ENCODE data around the gene ZNF615.
"Not testable (repeated sequence)": the region's sequence is repeated elsewhere in the genome, so short reads cannot be mapped to it uniquely, and the experiment has no call there.

The ZNF615 gene

DNA sequence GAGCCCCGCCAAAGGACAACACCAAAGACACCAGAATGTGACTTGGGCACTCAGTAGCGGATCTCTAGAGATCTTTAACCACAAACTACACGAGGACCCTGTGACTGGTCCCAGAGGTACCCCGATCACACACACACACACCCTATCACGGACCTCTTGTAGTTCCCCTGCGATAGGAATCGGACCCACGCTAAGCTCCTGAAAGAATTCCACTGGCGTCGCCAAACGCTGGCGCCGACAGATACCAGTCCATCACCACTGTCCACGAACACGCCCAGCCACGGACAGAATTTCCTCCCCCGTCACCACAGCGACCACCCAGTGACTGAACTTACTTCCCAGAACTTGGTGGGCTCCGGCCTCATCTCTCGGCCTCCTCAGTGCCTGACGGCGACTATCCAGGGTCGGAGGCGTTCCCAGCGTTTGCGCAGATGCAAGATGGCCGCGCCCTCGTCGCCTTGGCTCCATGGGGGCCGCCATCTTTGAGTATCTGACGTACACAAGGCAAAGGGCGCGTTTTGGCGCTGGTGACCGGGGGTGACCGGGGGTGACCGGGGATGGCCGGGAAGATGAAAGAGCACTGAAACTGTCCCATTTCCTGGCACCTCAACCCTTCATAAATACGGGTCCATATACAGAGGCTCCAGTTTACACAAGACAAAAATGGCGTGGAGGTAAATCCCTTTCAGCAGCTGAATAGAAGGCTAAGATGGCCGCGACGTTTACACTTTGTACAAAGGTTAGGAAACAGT, at the start of gene ZNF615:
Gene ZNF615 (minus strand): TSS at position 406 of the 752 bp plus-strand sequence. CDS start 4,500 bp downstream, outside the sequence.
- DNase-seq = peak in 1 of 2 experiments; percentile 4

DNA sequence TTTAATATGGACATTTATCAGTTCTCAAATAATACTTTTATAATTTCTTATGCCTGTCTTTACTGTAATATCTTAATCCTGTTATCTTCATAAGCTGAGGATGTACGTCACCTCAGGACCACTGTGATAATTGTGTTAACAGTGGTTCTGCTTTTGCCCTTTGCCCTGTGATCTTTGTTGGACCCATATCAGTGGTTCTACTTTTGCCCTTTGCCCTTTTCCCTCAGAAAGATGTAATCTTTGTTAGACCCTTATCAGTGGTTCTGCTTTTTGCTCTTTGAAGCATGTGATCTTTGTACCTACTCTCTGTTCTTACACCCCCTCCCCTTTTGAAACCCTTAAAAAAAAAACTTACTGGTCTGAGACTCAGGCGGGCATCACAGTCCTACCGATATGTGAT, 48.5 kb upstream of the ZNF615 start:
- not testable (repeated sequence) for DNase-seq

DNA sequence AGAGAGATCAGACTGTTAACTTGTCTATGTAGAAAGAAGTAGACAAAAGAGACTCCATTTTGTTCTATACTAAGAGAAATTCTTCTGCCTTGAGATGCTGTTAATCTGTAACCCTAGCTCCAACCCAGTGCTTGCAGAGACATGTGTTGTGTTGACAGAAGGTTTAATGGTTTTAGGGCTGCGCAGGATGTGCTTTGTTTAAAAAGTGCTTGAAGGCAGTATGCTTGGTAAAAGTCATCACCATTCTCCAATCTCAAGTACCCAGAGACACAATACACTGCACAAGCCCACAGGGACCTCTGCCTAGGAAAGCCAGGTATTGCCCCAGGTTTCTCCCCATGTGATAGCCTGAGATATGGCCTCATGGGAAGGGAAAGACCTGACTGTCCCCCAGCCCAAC, 43.7 kb upstream of the ZNF615 start:
- not testable (repeated sequence) for DNase-seq

DNA sequence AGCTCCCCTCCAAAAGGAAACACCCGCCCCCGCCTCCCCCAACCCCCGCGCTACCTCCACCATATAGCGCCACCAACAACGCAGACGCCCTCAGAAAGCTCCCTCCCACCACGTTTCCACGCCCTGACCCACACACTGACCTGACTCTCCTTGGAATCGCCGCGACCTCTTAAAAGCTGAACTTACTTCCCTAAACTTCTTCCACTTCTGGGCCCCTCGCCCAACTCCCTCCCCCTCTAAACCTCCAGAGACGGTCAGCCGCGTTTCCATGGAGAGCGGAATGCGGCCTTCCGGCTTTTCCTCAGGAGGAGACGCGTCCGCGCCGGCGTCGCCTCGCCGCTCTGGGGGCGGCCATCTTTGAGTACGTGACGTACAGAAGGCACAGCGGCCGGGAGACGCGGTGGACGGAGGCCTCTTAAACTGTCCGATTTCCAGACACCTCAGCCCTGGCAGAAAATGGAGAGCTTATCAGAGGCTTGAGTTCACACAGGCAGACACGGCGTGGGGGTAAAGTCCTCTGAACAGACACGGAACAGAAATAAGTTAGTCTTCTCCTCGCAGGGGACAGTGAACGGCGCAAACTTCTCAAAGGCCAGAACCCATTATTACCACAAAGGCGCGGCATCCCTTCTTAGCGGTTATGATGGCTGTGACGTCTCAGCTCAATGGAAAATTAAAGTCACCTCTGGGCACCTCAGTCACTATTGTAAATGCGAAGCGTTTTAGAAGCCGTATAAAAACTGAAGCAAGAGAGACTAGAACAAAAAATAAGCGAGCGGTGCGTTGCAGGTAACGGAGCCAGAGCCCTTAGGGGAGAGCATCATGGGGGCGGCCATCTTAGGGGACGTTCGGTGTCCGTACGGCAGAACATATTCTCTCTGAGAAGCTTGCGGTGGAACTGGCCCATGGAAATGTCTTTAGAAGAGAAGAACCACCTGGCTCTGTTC, 40.8 kb upstream of the ZNF615 start, which contains the start of gene ZNF432:
Gene ZNF432 (minus strand): TSS at position 284 of the 947 bp plus-strand sequence. CDS start 1,970 bp downstream, outside the sequence.
- DNase-seq = peak in 1 of 2 experiments; percentile 56

DNA sequence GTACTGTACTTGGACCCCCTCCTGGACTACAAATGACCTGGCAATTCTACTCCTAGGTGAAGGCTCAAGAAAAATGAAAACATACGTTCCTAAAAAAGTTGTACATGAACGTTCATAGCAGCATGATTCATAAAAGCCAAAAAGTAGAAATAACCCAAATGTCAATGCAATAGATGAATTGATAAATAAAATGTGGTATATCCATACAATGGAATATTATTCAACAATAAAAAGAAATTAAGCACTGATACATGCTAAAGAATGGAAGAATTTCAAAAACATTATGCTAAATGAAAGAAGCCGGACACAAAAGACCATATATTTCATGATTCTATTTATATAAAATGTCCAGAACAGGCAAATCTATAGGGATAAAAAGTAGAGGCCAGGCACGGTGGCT, 31.2 kb upstream of the ZNF615 start:
- no peak for DNase-seq

DNA sequence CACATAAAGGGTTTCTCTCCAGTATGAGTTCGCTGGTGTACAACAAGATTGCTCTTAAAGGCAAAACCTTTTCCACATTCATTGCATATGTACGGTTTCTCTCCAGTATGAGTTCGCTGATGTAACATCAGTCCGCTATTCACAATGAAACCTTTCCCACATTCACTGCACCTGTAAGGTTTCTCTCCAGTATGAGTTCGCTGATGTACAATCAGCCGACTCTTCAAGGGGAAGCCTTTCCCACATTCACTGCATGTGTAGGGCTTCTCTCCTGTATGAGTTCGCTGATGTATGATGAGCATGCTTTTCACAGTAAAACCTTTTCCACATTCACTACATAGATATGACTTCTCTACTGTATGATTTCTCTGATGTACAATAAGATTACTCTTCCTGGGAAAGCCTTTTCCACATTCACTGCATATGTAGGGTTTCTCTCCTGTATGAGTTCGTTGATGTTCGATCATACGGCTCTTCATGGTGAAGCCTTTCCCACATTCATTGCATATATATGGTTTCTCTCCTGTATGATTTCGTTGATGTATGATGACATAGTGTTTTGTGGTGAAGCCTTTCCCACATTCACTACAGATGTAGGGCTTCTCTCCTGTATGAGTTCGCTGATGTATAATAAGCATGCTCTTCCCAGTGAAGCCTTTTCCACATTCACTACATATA, 26.2 kb upstream of the ZNF615 start:
- DNase-seq = no peak

DNA sequence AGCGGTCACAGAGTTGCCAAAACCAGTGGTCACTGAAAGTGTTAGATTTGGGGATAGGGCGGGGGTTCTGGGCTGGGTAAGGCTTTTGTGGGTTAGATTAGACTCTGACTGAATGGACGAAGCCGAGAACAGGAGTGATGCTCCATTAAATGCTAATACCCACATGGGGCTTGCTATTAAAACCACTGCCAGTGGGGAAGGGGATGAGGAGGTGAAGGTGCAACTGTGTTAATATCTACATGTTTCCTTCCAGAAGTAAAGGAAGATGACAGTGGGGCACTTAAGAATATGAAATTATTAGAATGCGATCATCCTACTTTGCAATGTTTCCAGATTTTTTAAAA, 20.7 kb upstream of the ZNF615 start:
- no peak for DNase-seq

DNA sequence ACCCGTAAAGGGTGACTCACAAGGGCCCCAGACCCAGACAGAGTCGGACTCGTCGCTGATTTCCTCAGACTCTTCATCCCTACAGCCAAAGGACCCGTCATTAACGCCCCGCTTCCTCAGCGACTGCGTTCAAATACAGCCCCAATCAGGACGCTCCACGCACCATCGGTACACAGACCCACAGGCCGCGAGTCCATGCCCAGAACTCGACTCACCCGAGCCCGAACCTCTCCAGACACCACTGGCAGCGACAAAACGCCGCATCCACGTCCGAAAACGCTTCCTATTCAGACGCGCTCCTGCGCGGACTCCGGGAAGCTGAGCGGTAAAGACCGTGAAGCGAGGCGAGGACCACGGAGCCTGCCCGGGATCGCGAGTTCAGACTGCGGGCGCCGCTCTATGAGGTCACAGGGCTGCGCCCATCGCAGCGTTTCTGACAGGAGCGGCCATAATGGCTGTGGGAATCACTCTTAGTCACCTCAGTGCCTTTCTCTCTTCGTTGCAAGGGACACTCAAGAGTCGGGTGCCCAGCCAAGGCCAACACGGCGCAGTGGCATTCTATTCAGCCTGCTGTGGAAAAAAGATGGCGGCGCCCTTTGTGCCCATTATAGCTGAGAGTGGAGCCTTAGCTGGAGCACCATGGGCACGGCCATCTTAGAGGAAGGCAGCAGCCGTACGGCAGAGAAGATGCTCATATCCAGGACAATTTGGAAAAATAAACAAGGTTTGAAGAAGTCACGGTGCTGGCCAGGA, 20.2 kb upstream of the ZNF615 start, which contains the start of gene ZNF614:
Gene ZNF614 (minus strand): TSS at position 353 of the 753 bp plus-strand sequence. CDS start 2,634 bp downstream, outside the sequence.
- DNase-seq = peak in 1 of 2 experiments; percentile 35

DNA sequence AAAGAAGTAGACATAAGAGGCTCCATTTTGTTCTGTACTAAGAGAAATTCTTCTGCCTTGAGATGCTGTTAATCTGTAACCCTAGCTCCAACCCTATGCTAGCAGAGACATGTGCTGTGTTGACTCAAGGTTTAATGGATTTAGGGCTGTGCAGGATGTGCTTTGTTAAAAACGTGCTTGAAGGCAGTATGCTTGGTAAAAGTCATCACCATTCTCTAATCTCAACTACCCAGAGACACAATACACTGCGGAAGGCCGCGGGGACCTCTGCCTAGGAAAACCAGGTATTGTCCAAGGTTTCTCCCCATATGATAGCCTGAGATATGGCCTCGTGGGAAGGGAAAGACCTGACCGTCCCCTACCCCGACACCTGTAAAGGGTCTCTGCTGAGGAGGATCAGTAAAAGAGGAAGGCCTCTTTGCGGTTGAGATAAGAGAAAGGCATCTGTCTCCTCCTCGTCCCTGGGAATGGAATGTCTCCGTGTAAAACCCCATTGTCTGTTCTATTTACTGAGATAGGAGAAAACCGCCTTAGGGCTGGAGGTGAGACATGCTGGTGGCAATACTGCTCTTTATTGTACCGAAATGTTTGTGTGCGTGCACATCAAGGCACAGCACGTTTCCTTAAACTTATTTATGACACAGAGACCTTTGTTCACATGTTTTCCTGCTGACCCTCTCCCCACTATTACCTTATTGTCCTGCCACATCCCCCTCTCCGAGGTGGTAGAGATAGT, 18.4 kb upstream of the ZNF615 start:
- not testable (repeated sequence) for DNase-seq

DNA sequence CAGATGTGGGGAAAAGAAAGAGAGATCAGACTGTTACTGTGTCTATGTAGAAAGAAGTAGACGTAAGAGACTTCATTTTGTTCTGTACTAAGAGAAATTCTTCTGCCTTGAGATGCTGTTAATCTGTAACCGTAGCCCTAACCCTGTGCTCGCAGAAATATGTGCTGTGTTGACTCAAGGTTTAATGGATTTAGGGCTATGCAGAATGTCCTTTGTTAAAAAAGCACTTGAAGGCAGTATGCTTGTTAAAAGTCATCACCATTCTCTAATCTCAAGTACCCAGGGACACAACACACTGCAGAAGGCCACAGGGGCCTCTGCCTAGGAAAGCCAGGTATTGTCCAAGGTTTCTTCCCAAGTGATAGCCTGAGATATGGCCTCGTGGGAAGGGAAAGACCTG, 16.5 kb upstream of the ZNF615 start:
- DNase-seq = not testable (repeated sequence)

DNA sequence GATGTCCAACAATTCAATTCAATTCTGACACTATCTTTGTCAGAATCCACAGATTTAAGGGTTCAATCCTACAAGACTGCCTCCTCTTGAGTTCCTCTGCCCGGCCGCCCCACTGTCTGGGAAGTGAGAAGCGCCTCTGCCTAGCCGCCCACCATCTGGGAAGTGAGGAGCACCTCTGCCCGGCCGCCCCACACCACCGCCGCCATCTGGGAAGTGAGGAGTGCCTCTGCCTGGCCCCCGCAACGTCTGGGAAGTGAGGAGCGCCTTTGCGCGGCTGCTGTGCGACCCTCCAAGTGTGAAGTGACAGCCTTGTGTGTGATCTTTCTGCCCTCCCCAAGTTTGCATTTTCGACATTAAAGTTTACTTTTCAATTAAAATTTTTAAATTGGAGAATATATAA, 14.2 kb upstream of the ZNF615 start:
- DNase-seq = no peak

DNA sequence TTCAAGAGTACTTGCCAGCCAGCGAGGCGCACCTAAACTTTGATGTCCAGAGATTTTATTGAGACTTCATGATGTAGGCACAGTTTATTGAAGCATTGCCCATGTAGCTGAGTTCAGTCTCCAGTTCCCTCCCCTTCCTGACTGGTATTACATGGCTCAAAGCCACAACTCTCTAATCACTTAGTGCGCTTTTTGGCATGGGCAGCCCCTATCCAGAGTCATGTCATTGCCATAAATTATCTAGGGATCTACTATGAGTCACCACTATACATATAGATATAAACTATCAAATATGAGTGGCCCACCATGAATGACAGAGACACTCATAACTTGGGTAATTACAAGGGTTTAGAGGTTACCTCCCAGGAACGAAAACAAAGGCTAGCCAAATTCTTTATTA, 12.5 kb upstream of the ZNF615 start:
- DNase-seq = no peak

DNA sequence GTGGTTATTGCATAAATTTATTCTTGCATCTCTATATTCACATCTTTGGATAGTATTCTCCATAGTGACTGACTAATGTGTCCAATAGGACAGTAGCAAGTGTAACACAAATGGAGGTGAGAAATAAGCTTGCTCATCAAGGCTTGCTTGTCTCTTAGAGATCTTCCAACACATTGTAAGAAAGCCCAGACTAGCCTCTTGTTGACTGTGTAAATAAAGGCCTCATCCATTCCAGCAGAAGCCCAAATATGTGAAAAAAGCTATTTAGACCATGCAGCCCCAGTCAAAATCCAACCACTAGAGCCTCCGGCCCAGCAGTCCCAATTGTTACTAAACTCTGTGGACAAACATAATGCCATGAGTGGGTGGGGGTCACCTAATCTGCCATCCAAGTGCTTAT, 2.7 kb upstream of the ZNF615 start:
- no peak for DNase-seq

DNA sequence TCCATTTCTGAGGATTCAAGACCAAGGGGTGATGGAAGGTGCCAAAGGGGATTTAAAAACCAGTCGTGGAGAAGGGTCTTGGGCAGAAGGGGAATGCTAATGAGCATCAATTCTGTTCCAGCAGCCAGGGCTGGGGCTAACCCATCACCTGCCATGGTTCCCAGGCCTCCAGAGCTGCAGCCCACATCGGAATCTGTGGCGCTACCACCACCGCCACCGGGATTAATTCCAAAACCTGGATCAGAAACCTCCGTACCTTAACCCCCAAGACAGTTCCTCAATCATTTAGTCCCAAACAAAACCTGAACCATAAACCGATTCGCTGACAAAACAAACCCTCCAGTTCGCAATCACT, 583 bp downstream of the ZNF615 start:
- DNase-seq = no peak

DNA sequence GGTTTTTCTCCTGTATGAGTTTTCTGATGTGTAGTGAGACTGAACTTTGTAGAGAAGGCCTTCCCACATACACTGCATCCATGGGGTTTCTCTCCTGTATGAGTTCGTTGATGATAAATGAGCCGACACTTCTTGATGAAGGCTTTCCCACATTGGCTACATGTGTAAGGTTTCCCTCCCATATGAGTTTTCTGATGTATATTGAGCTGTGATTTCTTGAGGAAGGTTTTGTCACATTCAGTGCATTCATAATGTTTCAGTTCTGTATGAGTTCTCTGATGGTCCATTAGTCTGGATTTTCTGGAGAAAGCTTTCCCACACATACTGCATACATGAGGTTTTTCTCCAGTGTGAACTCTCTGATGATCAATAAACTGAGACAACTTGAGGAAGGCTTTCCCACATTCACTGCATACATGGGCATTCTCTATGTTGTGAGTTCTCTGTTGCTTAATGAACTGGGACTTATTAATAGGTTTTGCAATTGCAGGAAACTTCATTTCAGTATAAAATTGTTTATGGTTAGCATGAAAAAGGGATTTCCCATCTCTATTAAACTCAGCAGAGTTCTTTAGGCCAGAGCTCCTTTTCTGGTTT, 13.9 kb downstream of the ZNF615 start:
- no peak for DNase-seq

DNA sequence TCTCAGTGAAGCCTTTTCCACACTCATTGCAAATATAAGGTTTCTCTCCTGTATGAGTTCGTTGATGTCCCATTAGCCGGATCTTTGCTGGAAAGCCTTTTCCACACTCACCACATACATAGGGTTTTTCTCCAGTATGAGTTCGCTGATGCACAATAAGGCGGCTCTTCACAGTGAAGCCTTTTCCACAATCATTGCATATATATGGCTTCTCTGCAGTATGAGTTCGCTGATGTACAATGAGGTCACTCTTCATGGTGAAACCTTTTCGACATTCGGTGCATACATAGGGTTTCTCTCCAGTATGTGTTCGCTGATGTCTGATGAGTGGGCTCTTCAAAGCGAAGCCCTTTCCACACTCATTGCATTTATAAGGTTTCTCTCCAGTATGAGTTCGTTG, 14.6 kb downstream of the ZNF615 start:
- DNase-seq = no peak

DNA sequence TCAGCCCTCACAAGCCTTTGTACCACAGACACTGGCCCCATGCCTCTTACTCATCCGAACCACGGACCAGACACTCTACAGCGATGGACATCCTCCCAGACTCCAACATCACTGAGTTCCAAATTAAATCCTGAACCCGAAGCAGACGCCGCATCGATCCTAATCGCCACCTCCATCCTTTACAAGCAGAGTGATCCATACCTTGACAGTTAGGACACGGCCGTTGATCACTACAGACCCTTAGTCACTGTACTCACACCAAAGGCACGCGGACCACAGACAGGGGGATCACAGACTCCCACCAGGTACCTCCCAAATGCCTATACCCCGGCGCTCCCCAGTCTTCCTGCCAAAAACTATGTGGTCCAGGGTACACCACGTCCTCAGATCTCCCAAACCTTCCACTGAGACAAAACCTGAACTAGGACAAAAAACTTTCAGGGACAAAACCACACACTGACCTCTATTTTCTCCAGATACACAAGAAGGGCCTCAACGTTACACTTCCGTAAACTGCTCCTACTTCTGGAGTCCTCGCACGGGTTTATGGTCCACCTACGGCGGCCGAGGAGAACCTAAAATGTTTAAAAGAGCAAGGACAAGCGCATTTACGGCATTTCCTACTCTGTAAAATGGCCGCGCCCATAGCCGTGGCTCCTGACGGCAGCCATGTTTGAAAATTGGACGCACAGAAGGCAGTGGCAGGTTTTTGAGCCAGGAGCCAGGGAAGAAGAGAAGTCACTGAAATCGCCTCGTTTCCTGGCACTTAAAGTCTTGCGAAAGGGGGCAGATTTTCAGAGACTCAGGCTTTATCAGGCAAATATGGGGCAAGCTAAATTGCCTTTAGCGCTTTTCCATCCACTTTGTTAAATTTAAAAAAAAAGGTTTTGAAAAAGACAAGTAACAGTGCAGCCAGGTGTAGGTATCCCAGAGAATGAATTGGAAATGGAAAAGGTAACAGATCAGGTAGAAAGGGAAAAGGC, 21.4 kb downstream of the ZNF615 start, which contains the start of gene ZNF350:
Gene ZNF350 (minus strand): TSS at position 532 of the 983 bp plus-strand sequence. CDS start 12,480 bp downstream, outside the sequence.
- DNase-seq = no peak

DNA sequence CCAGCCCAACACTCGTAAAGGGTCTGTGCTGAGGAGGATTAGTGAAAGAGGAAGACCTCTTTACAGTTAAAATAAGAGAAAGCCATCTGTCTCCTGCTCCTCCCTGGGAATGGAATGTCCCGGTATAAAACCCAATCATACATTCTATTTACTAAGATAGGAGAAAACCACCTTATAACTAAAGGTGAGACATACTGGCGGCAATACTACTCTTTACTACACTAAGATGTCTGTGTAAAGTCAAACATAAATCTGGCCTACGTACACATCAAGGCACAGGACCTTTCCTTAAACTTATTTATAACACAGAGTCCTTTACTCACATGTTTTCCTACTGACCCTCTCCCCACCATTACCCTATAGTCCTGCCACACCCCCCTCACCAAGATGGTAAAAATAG, 24.6 kb downstream of the ZNF615 start:
- DNase-seq = no peak

DNA sequence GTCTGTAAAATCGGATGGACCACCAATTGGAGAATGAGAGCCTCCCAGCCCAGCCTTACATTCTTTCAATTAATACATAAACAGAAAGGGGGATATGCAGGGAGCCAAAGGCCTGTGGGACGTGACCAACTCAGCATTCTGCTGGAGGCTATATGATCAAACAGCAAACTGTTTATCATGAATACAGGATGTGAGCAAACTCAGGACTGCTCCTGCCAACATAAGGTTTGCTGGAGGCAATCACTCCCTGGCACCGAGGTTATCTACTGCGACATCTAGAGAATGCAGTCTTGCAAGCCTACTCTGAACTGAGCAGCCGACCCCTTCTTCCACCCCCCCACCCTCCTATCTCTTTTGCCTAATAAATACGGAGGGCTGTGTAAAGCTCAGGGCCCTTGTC, 27.1 kb downstream of the ZNF615 start:
- DNase-seq = not testable (repeated sequence)
